NCI-H1930 (cell line): ENCODE results near the gene GNL2.

ENCODE experiments used
- DNase-seq, 2 experiments: peaks; one replicate each; lab custom pipeline; 2025; lab: John Stamatoyannopoulos, UW

GNL2 gene

GRCh38 chr1:37595440-37596181 lies at the start of gene GNL2:
Gene GNL2, minus strand, starts transcription at chr1:37595937. Its CDS starts 115 bp downstream, at chr1:37595822.
- peak; percentile 90 to 93 for DNase-seq

GRCh38 chr1:37641059-37641458 lies 45.3 kb upstream of the GNL2 start:
- DNase-seq: no peak

- no peak for DNase-seq
Observed at GRCh38 chr1:37636435-37636834, 40.7 kb upstream of the GNL2 start.

GRCh38 chr1:37634992-37635902 lies 39.5 kb upstream of the GNL2 start:
- no peak for DNase-seq

- no peak for DNase-seq
Observed at GRCh38 chr1:37634244-37634991, 38.7 kb upstream of the GNL2 start, which contains the start of gene RSPO1. Gene RSPO1, minus strand, starts transcription at chr1:37634892. Its CDS starts 5,231 bp downstream, at chr1:37629661.

- no peak for DNase-seq
Observed at GRCh38 chr1:37633938-37634243, 38.2 kb upstream of the GNL2 start.

- DNase-seq: no peak
Observed at GRCh38 chr1:37633040-37633937, 37.6 kb upstream of the GNL2 start.

GRCh38 chr1:37631036-37631435 lies 35.3 kb upstream of the GNL2 start:
- DNase-seq: no peak

GRCh38 chr1:37630426-37631028 lies 34.8 kb upstream of the GNL2 start:
- no peak for DNase-seq

- no peak for DNase-seq
Observed at GRCh38 chr1:37629726-37630425, 34.1 kb upstream of the GNL2 start.

GRCh38 chr1:37629008-37629407 lies 33.3 kb upstream of the GNL2 start:
- no peak for DNase-seq

GRCh38 chr1:37628026-37628556 lies 32.4 kb upstream of the GNL2 start:
- DNase-seq: no peak

GRCh38 chr1:37622131-37622530 lies 26.4 kb upstream of the GNL2 start:
- DNase-seq: no peak

- DNase-seq: no peak
Observed at GRCh38 chr1:37621326-37621870, 25.7 kb upstream of the GNL2 start.

- no peak for DNase-seq
Observed at GRCh38 chr1:37620707-37621106, 25.0 kb upstream of the GNL2 start.

- no peak for DNase-seq
Observed at GRCh38 chr1:37616330-37616729, 20.6 kb upstream of the GNL2 start.

- DNase-seq: no peak
Observed at GRCh38 chr1:37614105-37614504, 18.4 kb upstream of the GNL2 start.

GRCh38 chr1:37612186-37612585 lies 16.4 kb upstream of the GNL2 start:
- DNase-seq: no peak

- no peak for DNase-seq
Observed at GRCh38 chr1:37609994-37610393, 14.3 kb upstream of the GNL2 start.

GRCh38 chr1:37609002-37609401 lies 13.3 kb upstream of the GNL2 start:
- no peak for DNase-seq
